Parathyroid adenoma (tissue), 2 donors: ENCODE measurements around the gene TMOD4.

Experiments used
- H2AFZ ChIP-seq: fragments of 300-600 bp; sonication (generic); one replicate; pipeline ENCODE4 v1.7.0; 2017; ENCODE audit warnings: antibody characterized with exemption, mild to moderate bottlenecking
- H3K27ac ChIP-seq: fragments of 300-600 bp; sonication (generic); one replicate; pipeline ENCODE4 v1.7.0; 2017
- H3K27me3 ChIP-seq: fragments of 300-600 bp; sonication (generic); one replicate; pipeline ENCODE4 v1.7.0; 2017; ENCODE audit warnings: low read length; ENCODE audit not compliant: control insufficient read depth, insufficient read depth
- H3K36me3 ChIP-seq: fragments of 300-600 bp; sonication (generic); one replicate; pipeline ENCODE4 v1.7.0; 2017; ENCODE audit warnings: low read length; ENCODE audit not compliant: control insufficient read depth, insufficient read depth
- H3K4me1 ChIP-seq: fragments of 300-600 bp; sonication (generic); one replicate; pipeline ENCODE4 v1.7.0; 2017; ENCODE audit warnings: control low read depth
- H3K4me2 ChIP-seq: fragments of 300-600 bp; sonication (generic); one replicate; pipeline ENCODE4 v1.7.0; 2017; ENCODE audit warnings: low read length
- H3K4me3 ChIP-seq: fragments of 300-600 bp; sonication (generic); one replicate; pipeline ENCODE4 v1.7.0; 2017; ENCODE audit warnings: low read depth, low read length
- H3K79me2 ChIP-seq: fragments of 300-600 bp; sonication (generic); one replicate; pipeline ENCODE4 v1.7.0; 2017; ENCODE audit warnings: control low read depth
- H3K9ac ChIP-seq: fragments of 300-600 bp; sonication (generic); one replicate; pipeline ENCODE4 v1.7.0; 2017; ENCODE audit warnings: mild to moderate bottlenecking
- H3K9me3 ChIP-seq: fragments of 300-600 bp; sonication (generic); one replicate; pipeline ENCODE4 v1.7.0; 2017; ENCODE audit warnings: low read length; ENCODE audit not compliant: control insufficient read depth
- CTCF ChIP-seq: fragments of 300-600 bp; sonication (generic); IDR thresholded peaks from one replicate; pipeline ENCODE4 v1.7.0; 2017; ENCODE audit warnings: antibody characterized with exemption, mild to moderate bottlenecking
- donor health status: primary hyperparathyroidism.

TMOD4 gene

GRCh38 chr1:151165738-151166504 is 9.9 kb downstream of the TMOD4 start, which contains the start of the genes LYSMD1 and SCNM1:
Gene LYSMD1 (minus strand): TSS chr1:151165902. CDS start chr1:151165258, 644 bp downstream.
Gene SCNM1 (plus strand): TSS chr1:151166144. CDS start chr1:151166153, 9 bp downstream.
- H3K27ac ChIP-seq, result peak within 1 kb of the TSS; percentile 91
- peak within 1 kb of the TSS; percentile 92 for H3K4me2 ChIP-seq
- H2AFZ ChIP-seq, result peak within 1 kb of the TSS; percentile 90
- H3K36me3 ChIP-seq, result no peaks in the 10 kb centered on the region
- TF ChIP-seq CTCF, result peak; percentile 7
- peak within 1 kb of the TSS; percentile 86 for H3K4me3 ChIP-seq
- peaks cover 3% of the 10 kb centered on the region for H3K79me2 ChIP-seq
- peak within 1 kb of the TSS; percentile 29 for H3K9ac ChIP-seq
- H3K9me3 ChIP-seq, result no peaks in the 10 kb centered on the region
- no peaks in the 10 kb centered on the region for H3K4me1 ChIP-seq
- no peaks in the 10 kb centered on the region for H3K27me3 ChIP-seq

- TF ChIP-seq CTCF, result no peak
- peak overlapping the region; percentile 92 for H3K4me2 ChIP-seq
- peak overlapping the region; percentile 82 for H2AFZ ChIP-seq
- H3K27me3 ChIP-seq, result no peaks in the 10 kb centered on the region
- peak overlapping the region; percentile 86 for H3K4me3 ChIP-seq
- peak overlapping the region; percentile 91 for H3K27ac ChIP-seq
- peak overlapping the region; percentile 9 for H3K9ac ChIP-seq
- peaks cover 3% of the 10 kb centered on the region for H3K79me2 ChIP-seq
- H3K9me3 ChIP-seq, result no peaks in the 10 kb centered on the region
- no peaks in the 10 kb centered on the region for H3K36me3 ChIP-seq
- H3K4me1 ChIP-seq, result no peaks in the 10 kb centered on the region
These were observed 10.5 kb downstream of the TMOD4 start for GRCh38 chr1:151165281-151165737.

- Histone ChIP-seq H3K4me1 (no peaks in the 10 kb centered on the region), H3K27me3 (no peaks in the 10 kb centered on the region), H3K4me2 (peak overlapping the region; percentile 92), H3K4me3 (peak overlapping the region; percentile 86), H3K36me3 (no peaks in the 10 kb centered on the region), H3K9ac (no peak overlapping the region), H3K9me3 (no peaks in the 10 kb centered on the region), H3K79me2 (peaks cover 3% of the 10 kb centered on the region), H3K27ac (peak overlapping the region; percentile 91), H2AFZ (peak overlapping the region; percentile 82)
- TF ChIP-seq CTCF, result no peak
These were observed 11.0 kb downstream of the TMOD4 start for GRCh38 chr1:151164732-151165280.

GRCh38 chr1:151159373-151159772 is 16.4 kb downstream of the TMOD4 start:
- TF ChIP-seq CTCF, result no peak
- no peaks in the 10 kb centered on the region for H3K9me3 ChIP-seq
- H3K4me1 ChIP-seq, result no peaks in the 10 kb centered on the region
- H3K27me3 ChIP-seq, result no peaks in the 10 kb centered on the region
- no peak overlapping the region for H3K9ac ChIP-seq
- peak overlapping the region; percentile 36 for H3K27ac ChIP-seq
- H2AFZ ChIP-seq, result no peak overlapping the region
- H3K4me2 ChIP-seq, result peak overlapping the region; percentile 50
- H3K4me3 ChIP-seq, result peak overlapping the region; percentile 15
- H3K79me2 ChIP-seq, result no peaks in the 10 kb centered on the region
- no peaks in the 10 kb centered on the region for H3K36me3 ChIP-seq
